Ishikawa (cell line): ENCODE measurements around the gene ASCL2.

Experiments
- CEBPB ChIP-seq: IDR thresholded peaks from 2 replicates; pipeline ENCODE4 v1.6.1; 2012
- CREB1 ChIP-seq: IDR thresholded peaks from 2 replicates; pipeline ENCODE4 v1.6.1; 2012; ENCODE audit warnings: low read depth
- EGR1 ChIP-seq: IDR thresholded peaks from 2 replicates; pipeline ENCODE4 v1.6.1; 2012
- EP300 ChIP-seq: IDR thresholded peaks from 2 replicates; pipeline ENCODE4 v1.6.1; 2012; ENCODE audit warnings: borderline replicate concordance
- NFIC ChIP-seq: IDR thresholded peaks from 2 replicates; pipeline ENCODE4 v1.6.1; 2012
- TAF1 ChIP-seq: IDR thresholded peaks from 2 replicates; pipeline ENCODE4 v1.6.1; 2012; ENCODE audit warnings: low read depth, mild to moderate bottlenecking
- YY1 ChIP-seq: IDR thresholded peaks from 2 replicates; pipeline ENCODE4 v1.6.1; 2012; ENCODE audit warnings: low read depth
- TF ChIP-seq, protein P1 (sequence below): IDR thresholded peaks from 2 replicates; pipeline ENCODE4 v1.6.1; 2012
- TF ChIP-seq, protein P2 (sequence below): IDR thresholded peaks from 2 replicates; pipeline ENCODE4 v1.6.1; 2012; ENCODE audit warnings: low read depth, mild to moderate bottlenecking
- TF ChIP-seq, protein P3 (sequence below): IDR thresholded peaks from 2 replicates; pipeline ENCODE4 v1.6.1; 2012

DNA sequence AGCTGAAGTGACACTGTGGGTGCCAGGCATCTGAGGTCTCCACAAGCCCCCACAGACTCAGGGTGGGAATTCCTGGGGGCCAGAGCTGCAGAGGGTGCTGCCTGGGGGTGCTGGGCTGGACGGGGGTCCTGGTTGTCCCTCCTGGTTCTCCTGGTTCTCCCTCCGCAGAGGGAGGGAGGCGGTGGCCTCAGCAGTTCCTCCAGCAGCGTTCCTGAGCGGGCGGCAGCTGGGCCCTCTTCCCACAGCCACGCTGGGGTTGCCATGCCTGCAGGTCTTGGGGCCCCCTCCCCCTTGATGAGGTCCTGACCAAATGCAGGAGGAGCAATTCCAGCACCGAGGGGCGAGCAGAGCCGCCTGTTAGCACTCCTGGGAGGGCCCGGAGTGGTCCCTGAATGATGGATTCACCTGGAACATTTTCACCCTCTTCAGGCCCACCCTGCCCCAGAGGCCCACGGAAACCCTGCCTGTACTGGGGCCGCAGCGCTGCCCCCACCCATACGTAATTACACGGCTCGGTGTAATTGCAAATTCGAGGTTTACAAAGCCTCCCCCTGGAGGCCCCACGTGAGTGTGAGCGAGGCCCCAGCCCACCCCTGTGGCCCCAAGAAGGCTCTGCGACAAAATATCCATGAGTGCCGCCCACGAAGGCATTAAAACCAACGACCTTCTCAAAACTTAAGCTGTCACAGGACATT is 30.7 kb upstream of the ASCL2 start:
- TF ChIP-seq YY1 (no peak), EP300 (no peak), CREB1 (no peak), CEBPB (no peak), TAF1 (no peak), EGR1 (no peak), NFIC (no peak)
- TF ChIP-seq, protein P1, sequence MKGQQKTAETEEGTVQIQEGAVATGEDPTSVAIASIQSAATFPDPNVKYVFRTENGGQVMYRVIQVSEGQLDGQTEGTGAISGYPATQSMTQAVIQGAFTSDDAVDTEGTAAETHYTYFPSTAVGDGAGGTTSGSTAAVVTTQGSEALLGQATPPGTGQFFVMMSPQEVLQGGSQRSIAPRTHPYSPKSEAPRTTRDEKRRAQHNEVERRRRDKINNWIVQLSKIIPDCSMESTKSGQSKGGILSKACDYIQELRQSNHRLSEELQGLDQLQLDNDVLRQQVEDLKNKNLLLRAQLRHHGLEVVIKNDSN = no peak
- TF ChIP-seq, protein P2, sequence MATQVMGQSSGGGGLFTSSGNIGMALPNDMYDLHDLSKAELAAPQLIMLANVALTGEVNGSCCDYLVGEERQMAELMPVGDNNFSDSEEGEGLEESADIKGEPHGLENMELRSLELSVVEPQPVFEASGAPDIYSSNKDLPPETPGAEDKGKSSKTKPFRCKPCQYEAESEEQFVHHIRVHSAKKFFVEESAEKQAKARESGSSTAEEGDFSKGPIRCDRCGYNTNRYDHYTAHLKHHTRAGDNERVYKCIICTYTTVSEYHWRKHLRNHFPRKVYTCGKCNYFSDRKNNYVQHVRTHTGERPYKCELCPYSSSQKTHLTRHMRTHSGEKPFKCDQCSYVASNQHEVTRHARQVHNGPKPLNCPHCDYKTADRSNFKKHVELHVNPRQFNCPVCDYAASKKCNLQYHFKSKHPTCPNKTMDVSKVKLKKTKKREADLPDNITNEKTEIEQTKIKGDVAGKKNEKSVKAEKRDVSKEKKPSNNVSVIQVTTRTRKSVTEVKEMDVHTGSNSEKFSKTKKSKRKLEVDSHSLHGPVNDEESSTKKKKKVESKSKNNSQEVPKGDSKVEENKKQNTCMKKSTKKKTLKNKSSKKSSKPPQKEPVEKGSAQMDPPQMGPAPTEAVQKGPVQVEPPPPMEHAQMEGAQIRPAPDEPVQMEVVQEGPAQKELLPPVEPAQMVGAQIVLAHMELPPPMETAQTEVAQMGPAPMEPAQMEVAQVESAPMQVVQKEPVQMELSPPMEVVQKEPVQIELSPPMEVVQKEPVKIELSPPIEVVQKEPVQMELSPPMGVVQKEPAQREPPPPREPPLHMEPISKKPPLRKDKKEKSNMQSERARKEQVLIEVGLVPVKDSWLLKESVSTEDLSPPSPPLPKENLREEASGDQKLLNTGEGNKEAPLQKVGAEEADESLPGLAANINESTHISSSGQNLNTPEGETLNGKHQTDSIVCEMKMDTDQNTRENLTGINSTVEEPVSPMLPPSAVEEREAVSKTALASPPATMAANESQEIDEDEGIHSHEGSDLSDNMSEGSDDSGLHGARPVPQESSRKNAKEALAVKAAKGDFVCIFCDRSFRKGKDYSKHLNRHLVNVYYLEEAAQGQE = no peak
- TF ChIP-seq, protein P3, sequence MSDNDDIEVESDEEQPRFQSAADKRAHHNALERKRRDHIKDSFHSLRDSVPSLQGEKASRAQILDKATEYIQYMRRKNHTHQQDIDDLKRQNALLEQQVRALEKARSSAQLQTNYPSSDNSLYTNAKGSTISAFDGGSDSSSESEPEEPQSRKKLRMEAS = no peak
